WTC11 (cell line): ENCODE measurements around the gene PRKAR2B. TPM values are rescaled to one million over a fixed set of nuclear protein-coding genes. Genes with fewer than 3 reads are reported as not detected.

Source experiments
- ATAC-seq: fragments of 200-7000 bp; cut with Tn5 transposase; 2 replicates; pipeline ENCODE4 v1.10.0; 2021; ENCODE audit warnings: mild to moderate bottlenecking, moderate library complexity
- CTCF ChIA-PET: fragments of 300-600 bp; sonication (Branson Sonifier 250); formaldehyde crosslinking; loops from one replicate; lab custom pipeline; 2021; ENCODE audit warnings: antibody characterized with exemption; lab: Charles Lee
- POLR2A ChIA-PET: fragments of 350-600 bp; sonication (Branson Sonifier 250); formaldehyde crosslinking; loops from one replicate; lab custom pipeline; 2021; ENCODE audit warnings: antibody characterized with exemption; lab: Charles Lee
- DNase-seq: peaks from one replicate; pipeline ENCODE4 v3.0.0; 2021; ENCODE audit warnings: low spot score
- H3K27ac Mint-ChIP-seq: 2 replicates; pipeline ENCODE4 v1.8.0; 2021; ENCODE audit warnings: mixed read lengths
- H3K27me3 Mint-ChIP-seq: 2 replicates; pipeline ENCODE4 v1.8.0; 2021; ENCODE audit warnings: low read depth, mild to moderate bottlenecking, moderate library complexity, mixed read lengths
- H3K36me3 Mint-ChIP-seq: 2 replicates; pipeline ENCODE4 v1.8.0; 2021; ENCODE audit warnings: mixed read lengths
- H3K4me1 Mint-ChIP-seq: 2 replicates; pipeline ENCODE4 v1.8.0; 2022; ENCODE audit warnings: mixed read lengths
- H3K4me3 Mint-ChIP-seq: 2 replicates; pipeline ENCODE4 v1.8.0; 2021; ENCODE audit warnings: mild to moderate bottlenecking, moderate library complexity, mixed read lengths
- H3K9me3 Mint-ChIP-seq: 2 replicates; pipeline ENCODE4 v1.8.0; 2021; ENCODE audit warnings: mixed read lengths
- AFF4 ChIP-seq: sonication (generic); formaldehyde crosslinking; IDR thresholded peaks from 2 replicates; pipeline ENCODE4 v1.8.1; 2023; ENCODE audit warnings: mild to moderate bottlenecking, missing genetic modification reagents, borderline replicate concordance
- ATF6 ChIP-seq: sonication (generic); formaldehyde crosslinking; IDR thresholded peaks from 2 replicates; pipeline ENCODE4 v1.8.1; 2023; ENCODE audit warnings: mild to moderate bottlenecking, missing genetic modification reagents
- ERG ChIP-seq: fragments of 250-450 bp; sonication (Bioruptor Pico); IDR thresholded peaks from 2 replicates; pipeline ENCODE4 v1.8.0; 2021; ENCODE audit warnings: mild to moderate bottlenecking
- FOXJ3 ChIP-seq: sonication (generic); formaldehyde crosslinking; IDR thresholded peaks from 2 replicates; pipeline ENCODE4 v1.9.0; 2021; ENCODE audit warnings: missing genetic modification reagents, mild to moderate bottlenecking, borderline replicate concordance
- GABPB1 ChIP-seq: sonication (generic); formaldehyde crosslinking; IDR thresholded peaks from 2 replicates; pipeline ENCODE4 v1.8.1; 2023; ENCODE audit warnings: mild to moderate bottlenecking, missing genetic modification reagents
- NR3C1 ChIP-seq: sonication (generic); formaldehyde crosslinking; conservative IDR thresholded peaks from 2 replicates; pipeline ENCODE4 v1.8.1; 2023; ENCODE audit warnings: low read depth, mild to moderate bottlenecking, missing genetic modification reagents
- PRDM15 ChIP-seq: sonication (generic); formaldehyde crosslinking; IDR thresholded peaks from 2 replicates; pipeline ENCODE4 v1.8.0; 2022; ENCODE audit warnings: missing genetic modification reagents
- SMAD4 ChIP-seq: sonication (generic); formaldehyde crosslinking; IDR thresholded peaks from 2 replicates; pipeline ENCODE4 v1.8.0; 2022; ENCODE audit warnings: mild to moderate bottlenecking, missing genetic modification reagents
- SP1 ChIP-seq: sonication (generic); formaldehyde crosslinking; conservative IDR thresholded peaks from 2 replicates; pipeline ENCODE4 v1.8.1; 2022; ENCODE audit warnings: missing genetic modification reagents
- STAT6 ChIP-seq: sonication (generic); formaldehyde crosslinking; conservative IDR thresholded peaks from 2 replicates; pipeline ENCODE4 v1.8.1; 2023; ENCODE audit warnings: mild to moderate bottlenecking, low read depth, missing genetic modification reagents, moderate library complexity
- ZNF512 ChIP-seq: sonication (generic); formaldehyde crosslinking; IDR thresholded peaks from 2 replicates; pipeline ENCODE4 v1.8.1; 2022; ENCODE audit warnings: missing genetic modification reagents, borderline replicate concordance
- total RNA-seq: library from RNA; stranded (reverse); gene quantifications from 3 replicates; pipeline ENCODE4 v1.2.3, GENCODE V29; 2021
- TF ChIP-seq, protein P1 (sequence below): sonication (generic); formaldehyde crosslinking; IDR thresholded peaks from 2 replicates; pipeline ENCODE4 v1.8.1; 2022; ENCODE audit warnings: mild to moderate bottlenecking, missing genetic modification reagents, moderate library complexity, borderline replicate concordance
- TF ChIP-seq, protein P2 (sequence below): fragments of 250-450 bp; sonication (Bioruptor Pico); IDR thresholded peaks from 2 replicates; pipeline ENCODE4 v1.9.0; 2021; ENCODE audit warnings: moderate library complexity, mild to moderate bottlenecking, inconsistent platforms, borderline replicate concordance
- TF ChIP-seq, protein P3 (sequence below): fragments of 250-450 bp; sonication (Bioruptor Pico); IDR thresholded peaks from 2 replicates; pipeline ENCODE4 v2.1.2; 2022; ENCODE audit warnings: mild to moderate bottlenecking, moderate library complexity

PRKAR2B gene
- total RNA-seq, 1 experiment from 2014 or later: 29.6 TPM

GRCh38 chr7:107032050-107032449 lies 12.5 kb upstream of the PRKAR2B start:
- no peak for TF ChIP-seq PRDM15 (CRISPR knock-in tag)
- no peak for TF ChIP-seq AFF4 (CRISPR knock-in tag)
- TF ChIP-seq SP1: no peak
- no peak for TF ChIP-seq ZNF512 (CRISPR knock-in tag)
- TF ChIP-seq FOXJ3 (CRISPR knock-in tag): no peak
- TF ChIP-seq GABPB1 (CRISPR knock-in tag): no peak
- TF ChIP-seq, protein P1, sequence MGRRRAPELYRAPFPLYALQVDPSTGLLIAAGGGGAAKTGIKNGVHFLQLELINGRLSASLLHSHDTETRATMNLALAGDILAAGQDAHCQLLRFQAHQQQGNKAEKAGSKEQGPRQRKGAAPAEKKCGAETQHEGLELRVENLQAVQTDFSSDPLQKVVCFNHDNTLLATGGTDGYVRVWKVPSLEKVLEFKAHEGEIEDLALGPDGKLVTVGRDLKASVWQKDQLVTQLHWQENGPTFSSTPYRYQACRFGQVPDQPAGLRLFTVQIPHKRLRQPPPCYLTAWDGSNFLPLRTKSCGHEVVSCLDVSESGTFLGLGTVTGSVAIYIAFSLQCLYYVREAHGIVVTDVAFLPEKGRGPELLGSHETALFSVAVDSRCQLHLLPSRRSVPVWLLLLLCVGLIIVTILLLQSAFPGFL (CRISPR knock-in tag): no peak
- no peak for TF ChIP-seq ERG (CRISPR knock-in tag)
- no peak for TF ChIP-seq STAT6 (CRISPR knock-in tag)
- no peak for TF ChIP-seq NR3C1
- TF ChIP-seq ATF6: no peak
- TF ChIP-seq, protein P2, sequence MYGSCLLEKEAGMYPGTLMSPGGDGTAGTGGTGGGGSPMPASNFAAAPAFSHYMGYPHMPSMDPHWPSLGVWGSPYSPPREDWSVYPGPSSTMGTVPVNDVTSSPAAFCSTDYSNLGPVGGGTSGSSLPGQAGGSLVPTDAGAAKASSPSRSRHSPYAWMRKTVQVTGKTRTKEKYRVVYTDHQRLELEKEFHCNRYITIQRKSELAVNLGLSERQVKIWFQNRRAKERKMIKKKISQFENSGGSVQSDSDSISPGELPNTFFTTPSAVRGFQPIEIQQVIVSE (CRISPR knock-in tag): no peak
- TF ChIP-seq, protein P3, sequence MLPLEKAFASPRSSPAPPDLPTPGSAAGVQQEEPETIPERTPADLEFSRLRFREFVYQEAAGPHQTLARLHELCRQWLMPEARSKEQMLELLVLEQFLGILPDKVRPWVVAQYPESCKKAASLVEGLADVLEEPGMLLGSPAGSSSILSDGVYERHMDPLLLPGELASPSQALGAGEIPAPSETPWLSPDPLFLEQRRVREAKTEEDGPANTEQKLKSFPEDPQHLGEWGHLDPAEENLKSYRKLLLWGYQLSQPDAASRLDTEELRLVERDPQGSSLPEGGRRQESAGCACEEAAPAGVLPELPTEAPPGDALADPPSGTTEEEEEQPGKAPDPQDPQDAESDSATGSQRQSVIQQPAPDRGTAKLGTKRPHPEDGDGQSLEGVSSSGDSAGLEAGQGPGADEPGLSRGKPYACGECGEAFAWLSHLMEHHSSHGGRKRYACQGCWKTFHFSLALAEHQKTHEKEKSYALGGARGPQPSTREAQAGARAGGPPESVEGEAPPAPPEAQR (CRISPR knock-in tag): no peak
- no peak for TF ChIP-seq SMAD4
- Mint-ChIP-seq H3K9me3 (peaks cover 13% of the 10 kb centered on the region), H3K27me3 (peaks cover 2% of the 10 kb centered on the region; the same call in 1 of the 2 replicates), H3K36me3 (peaks cover 4% of the 10 kb centered on the region), H3K4me3 (no peak overlapping the region), H3K27ac (no peak overlapping the region), H3K4me1 (no peaks in the 10 kb centered on the region)
- no peak for DNase-seq
- no peak for ATAC-seq
- ChIA-PET CTCF (interaction anchor here (1.4 kb wide), 1 partner anchor 118 kb away, joined by 3 read pairs; no protein-coding TSS in a partner anchor), POLR2A (no interaction called here)
